GM21737 (cell line): ENCODE results near the gene MRPL16.
"Not testable (repeated sequence)": the region's sequence is repeated elsewhere in the genome, so short reads cannot be mapped to it uniquely, and the experiment has no call there.

Experiments used
- ATAC-seq: cut with Tn5 transposase; IDR thresholded peaks from one replicate; pipeline ENCODE4 v1.9.1; 2021; ENCODE audit warnings: mild to moderate bottlenecking, moderate library complexity; ENCODE audit not compliant: unreplicated experiment

MRPL16 gene

GRCh38 chr11:59813364-59813763 lies 2.8 kb upstream of the MRPL16 start:
- ATAC-seq = no peak

- ATAC-seq = no peak
Measured at GRCh38 chr11:59812220-59812619, 1.6 kb upstream of the MRPL16 start.

- ATAC-seq = no peak
Measured at GRCh38 chr11:59810911-59811259, 307 bp upstream of the MRPL16 start.

DNA sequence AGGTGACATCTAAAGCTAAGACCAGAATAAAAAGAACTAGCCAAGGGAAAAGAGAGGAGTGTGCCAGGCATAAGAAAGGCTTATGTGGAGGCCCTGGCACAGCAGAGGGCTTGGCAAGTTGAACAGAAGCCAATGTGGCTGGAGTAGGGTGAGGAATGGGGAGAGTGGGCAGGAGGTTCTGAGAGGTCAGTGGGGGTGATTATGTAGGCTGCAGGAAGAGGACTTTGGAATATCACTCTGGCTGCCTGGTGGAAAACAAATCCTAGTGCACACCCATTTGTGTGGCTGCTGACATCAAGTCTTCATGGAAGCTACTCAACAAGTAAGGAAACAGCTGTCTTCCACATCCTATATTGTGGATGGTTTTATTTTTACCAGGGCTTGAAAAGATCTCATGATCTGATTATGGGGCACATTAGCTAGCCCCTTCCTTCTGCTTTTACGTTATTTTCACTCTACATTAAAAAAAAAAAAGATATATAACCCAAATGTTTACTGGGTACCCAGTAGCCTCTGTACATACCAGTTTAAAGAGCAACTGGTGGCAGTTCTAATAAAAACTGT lies 3.4 kb downstream of the MRPL16 start:
- ATAC-seq = no peak

DNA sequence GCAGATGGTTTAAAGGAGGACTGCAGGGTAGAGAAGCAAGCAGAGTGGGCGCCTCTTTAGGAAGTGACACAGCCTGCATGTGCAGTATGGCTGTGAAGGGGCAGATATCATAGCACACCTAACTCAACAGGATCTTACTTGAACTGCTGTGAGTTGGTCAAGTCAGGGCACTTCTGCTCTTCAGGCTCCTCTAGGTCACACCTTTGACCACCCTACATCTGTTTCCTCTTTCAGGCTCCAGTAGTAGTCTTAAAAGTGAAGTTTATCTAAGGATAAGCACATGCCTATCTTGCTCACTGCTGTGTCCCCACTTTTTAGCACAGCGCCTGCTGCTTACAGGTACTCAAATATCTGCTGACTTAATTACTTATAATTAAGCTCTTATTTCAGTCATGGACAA lies 6.5 kb downstream of the MRPL16 start:
- ATAC-seq = no peak

GRCh38 chr11:59802639-59803176 lies 7.9 kb downstream of the MRPL16 start:
- ATAC-seq = no peak

- ATAC-seq = no peak
Measured at GRCh38 chr11:59801981-59802638, 8.5 kb downstream of the MRPL16 start.

DNA sequence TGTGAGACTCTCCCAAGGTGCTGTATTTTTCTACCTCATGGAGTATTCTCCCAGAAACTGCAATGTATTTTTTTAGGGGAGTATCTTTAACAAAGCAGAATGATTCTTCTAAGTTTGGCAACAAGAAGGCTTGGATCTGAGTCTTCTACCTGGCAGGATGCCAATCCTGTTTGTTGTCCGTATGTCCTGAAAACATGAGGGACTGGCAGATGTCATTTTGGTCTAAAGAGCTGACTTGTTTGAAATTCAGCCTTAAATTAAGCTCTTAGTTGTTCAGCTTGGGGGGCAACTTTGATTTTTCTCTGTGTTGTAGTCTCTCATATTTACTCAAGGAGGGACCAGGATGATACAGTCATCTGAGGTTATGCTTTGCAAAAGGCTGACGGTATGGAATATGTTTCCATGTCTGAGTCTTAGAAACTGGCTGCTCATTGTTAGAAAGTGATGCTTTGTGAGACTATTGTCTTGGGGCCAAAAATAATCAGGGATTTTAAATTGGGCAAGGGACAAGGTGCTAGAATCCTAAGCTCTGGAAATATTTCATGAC lies 9.3 kb downstream of the MRPL16 start:
- ATAC-seq = no peak

GRCh38 chr11:59800390-59801025 lies 10.1 kb downstream of the MRPL16 start:
- no peak for ATAC-seq

DNA sequence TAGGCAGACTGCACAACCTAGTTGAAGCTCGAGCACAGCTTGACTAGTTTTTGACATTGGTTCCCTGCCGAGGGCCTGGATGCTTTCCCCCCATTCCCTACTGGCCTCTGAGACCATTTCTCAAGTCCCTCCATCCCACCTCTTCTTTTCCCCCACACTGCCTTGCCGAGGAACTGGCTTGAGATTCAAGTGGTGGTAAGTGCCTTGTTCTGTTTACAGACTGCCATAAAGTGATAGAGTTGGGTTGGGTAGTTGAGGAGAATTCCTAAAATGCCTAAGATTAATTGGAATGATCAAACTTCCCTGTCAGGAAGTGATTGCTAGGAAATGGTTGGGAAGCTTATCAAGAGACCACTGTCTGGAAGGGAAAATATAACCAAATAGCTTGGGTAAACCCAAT lies 16.2 kb downstream of the MRPL16 start:
- ATAC-seq = no peak

DNA sequence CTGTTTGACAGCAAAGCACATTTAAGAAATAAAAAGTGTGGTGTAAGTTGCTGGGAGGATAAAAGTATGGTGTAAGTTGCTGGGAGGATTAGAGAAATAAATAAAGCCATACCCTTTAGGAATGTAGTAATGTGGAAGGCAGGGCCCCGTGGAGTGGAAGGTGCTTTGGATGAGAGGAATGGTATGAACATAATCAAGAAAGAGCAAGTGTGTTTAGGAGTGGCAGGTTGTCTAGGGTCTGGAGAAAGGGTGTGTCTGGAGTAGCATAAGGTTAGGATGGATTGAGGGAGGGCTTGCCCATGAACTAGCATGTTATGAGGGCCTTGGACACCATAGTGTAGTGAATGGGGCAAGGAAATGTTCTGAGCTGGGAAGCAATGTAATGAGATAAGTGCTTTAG lies 18.1 kb downstream of the MRPL16 start:
- ATAC-seq = no peak

- ATAC-seq = no peak
Measured at GRCh38 chr11:59791639-59792038, 18.9 kb downstream of the MRPL16 start.

- ATAC-seq = no peak
Measured at GRCh38 chr11:59787816-59788215, 22.8 kb downstream of the MRPL16 start.

DNA sequence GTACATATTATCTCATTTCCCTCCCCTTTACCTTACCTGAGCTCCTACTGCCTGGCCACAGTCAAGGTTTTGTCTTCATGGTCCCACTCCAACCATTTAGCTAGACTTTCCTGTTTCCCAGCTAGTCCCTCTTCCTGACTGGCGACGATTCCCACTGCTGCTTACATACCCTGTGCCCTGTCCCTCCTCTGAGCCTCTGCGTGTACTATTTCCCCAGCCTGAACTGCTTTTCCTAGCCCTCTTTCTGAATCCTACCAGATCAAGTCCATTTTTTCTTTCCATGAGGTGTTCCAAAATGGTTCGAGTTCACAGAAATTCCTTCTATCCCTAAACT lies 23.4 kb downstream of the MRPL16 start:
- ATAC-seq = no peak

DNA sequence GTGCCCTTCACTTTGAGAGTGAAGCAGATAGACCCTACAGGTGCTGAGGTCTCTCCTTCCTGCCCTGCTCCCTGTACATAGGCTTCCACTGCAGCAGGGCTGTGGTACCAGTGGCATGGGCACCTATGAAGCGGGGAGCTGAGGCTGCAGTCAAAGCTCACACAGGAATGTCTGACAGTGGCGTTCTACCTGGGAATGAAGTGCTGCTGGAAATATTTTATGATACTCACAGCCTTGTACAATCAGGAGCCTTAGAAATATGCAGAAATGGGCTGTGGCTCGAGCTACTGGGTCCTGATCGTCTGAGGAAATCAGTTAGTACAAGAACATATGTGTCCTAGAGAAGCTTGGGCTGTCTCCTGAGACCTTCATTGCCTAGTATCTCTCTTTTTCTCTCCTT lies 24.8 kb downstream of the MRPL16 start:
- ATAC-seq = no peak

- not testable (repeated sequence) for ATAC-seq
Measured at GRCh38 chr11:59784441-59784840, 26.1 kb downstream of the MRPL16 start.

- ATAC-seq = no peak
Measured at GRCh38 chr11:59783632-59784090, 26.9 kb downstream of the MRPL16 start.

DNA sequence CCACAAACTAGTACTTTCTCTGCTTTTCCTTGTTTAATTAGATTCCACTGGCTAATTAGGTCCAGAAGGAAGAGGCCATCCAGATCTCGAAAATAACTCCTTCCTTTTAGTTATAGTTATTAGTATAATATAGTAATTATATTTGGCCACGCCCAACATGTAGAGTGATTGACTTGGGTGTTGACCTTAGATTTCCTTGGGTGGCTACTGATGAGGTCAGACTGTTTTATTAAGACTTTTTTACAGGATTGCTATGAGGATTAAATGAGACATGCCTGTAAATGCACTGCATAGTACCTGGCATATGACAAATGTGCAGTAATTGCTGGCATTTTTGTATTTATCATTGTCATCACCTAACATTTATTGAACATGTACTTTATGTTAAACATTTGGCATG lies 28.5 kb downstream of the MRPL16 start:
- ATAC-seq = no peak

- no peak for ATAC-seq
Measured at GRCh38 chr11:59779487-59779886, 31.1 kb downstream of the MRPL16 start.

DNA sequence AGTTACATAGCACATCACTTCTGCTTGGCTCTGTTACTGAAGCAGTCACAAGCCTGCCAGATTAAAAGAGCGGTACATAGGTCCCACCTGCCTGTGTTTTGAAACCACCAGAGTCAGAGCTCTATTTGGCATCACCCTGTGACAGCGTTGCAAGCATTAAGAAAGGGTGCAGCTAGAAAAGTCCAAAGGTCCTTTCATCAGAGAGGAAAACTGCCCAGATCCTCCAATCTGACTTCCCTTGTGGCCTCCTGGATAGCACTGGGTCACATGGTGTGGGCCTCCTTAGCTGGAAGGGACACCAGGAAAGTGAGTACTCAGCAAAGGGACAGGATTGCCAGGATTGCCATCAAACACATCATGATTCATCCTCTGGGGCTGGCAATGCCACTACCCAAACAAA lies 32.5 kb downstream of the MRPL16 start:
- no peak for ATAC-seq

GRCh38 chr11:59777104-59777503 lies 33.5 kb downstream of the MRPL16 start:
- no peak for ATAC-seq
